Neural progenitor cell (in vitro differentiated cells): Measurements from ENCODE around the gene ZCCHC3. TPM values are rescaled to one million over a fixed set of nuclear protein-coding genes. Genes with fewer than 3 reads are reported as not detected.

Experiments used
- DNase-seq: peaks from one replicate; pipeline ENCODE4 v3.0.0-alpha.2; 2016; ENCODE audit warnings: low spot score
- H2AFZ ChIP-seq: fragments of 200-600 bp; sonication (generic); replicated peaks from 2 replicates; pipeline ENCODE4 v1.6.1; 2016; ENCODE audit warnings: antibody characterized with exemption
- H3F3A ChIP-seq: fragments of 200-600 bp; sonication (generic); 2 replicates; pipeline ENCODE4 v1.6.1; 2016; ENCODE audit warnings: antibody characterized with exemption, low read depth
- H3K27ac ChIP-seq: fragments of 200-600 bp; sonication (generic); 2 replicates; pipeline ENCODE4 v1.5.1; 2016; ENCODE audit warnings: mild to moderate bottlenecking
- H3K27me3 ChIP-seq: fragments of 200-600 bp; sonication (generic); 2 replicates; pipeline ENCODE4 v1.6.1; 2016; ENCODE audit warnings: mild to moderate bottlenecking, moderate library complexity
- H3K36me3 ChIP-seq: fragments of 200-600 bp; sonication (generic); 2 replicates; pipeline ENCODE4 v1.5.1; 2016
- H3K4me1 ChIP-seq: fragments of 200-600 bp; sonication (generic); 2 replicates; pipeline ENCODE4 v1.6.1; 2016; ENCODE audit warnings: mixed run types
- H3K4me2 ChIP-seq: fragments of 200-600 bp; sonication (generic); 2 replicates; pipeline ENCODE4 v1.6.1; 2016
- H3K4me3 ChIP-seq: fragments of 200-600 bp; sonication (generic); 2 replicates; pipeline ENCODE4 v1.5.1; 2016
- H3K79me2 ChIP-seq: fragments of 200-600 bp; sonication (generic); 2 replicates; pipeline ENCODE4 v1.6.1; 2016; ENCODE audit warnings: low read depth
- H3K9ac ChIP-seq: fragments of 200-600 bp; sonication (generic); 2 replicates; pipeline ENCODE4 v1.6.1; 2016
- H3K9me3 ChIP-seq: fragments of 200-600 bp; sonication (generic); 2 replicates; pipeline ENCODE4 v1.5.1; 2016; ENCODE audit warnings: low read depth
- H4K20me1 ChIP-seq: fragments of 200-600 bp; sonication (generic); 2 replicates; pipeline ENCODE4 v1.6.1; 2016; ENCODE audit warnings: low read depth
- H3K27ac Mint-ChIP-seq: 3 replicates; pipeline ENCODE4 v1.8.0; 2021; ENCODE audit warnings: mixed read lengths
- H3K27me3 Mint-ChIP-seq: 2 replicates; pipeline ENCODE4 v1.8.0; 2022; ENCODE audit warnings: low read depth, mild to moderate bottlenecking, inconsistent platforms, moderate library complexity, mixed read lengths; ENCODE audit not compliant: insufficient read depth
- H3K36me3 Mint-ChIP-seq: 3 replicates; pipeline ENCODE4 v1.8.0; 2021; ENCODE audit warnings: mixed read lengths
- H3K4me1 Mint-ChIP-seq: 3 replicates; pipeline ENCODE4 v1.8.0; 2021; ENCODE audit warnings: mixed read lengths
- H3K4me3 Mint-ChIP-seq: 3 replicates; pipeline ENCODE4 v1.8.0; 2021; ENCODE audit warnings: mild to moderate bottlenecking, moderate library complexity, mixed read lengths
- H3K9me3 Mint-ChIP-seq: 3 replicates; pipeline ENCODE4 v1.8.0; 2020; ENCODE audit warnings: mixed read lengths
- EZH2 ChIP-seq: fragments of 200-600 bp; sonication (generic); IDR thresholded peaks from 2 replicates; pipeline ENCODE4 v1.6.1; 2017; ENCODE audit warnings: antibody characterized with exemption, mild to moderate bottlenecking, moderate library complexity
- EZH2phosphoT487 ChIP-seq: fragments of 200-600 bp; sonication (generic); IDR thresholded peaks from 2 replicates; pipeline ENCODE4 v1.6.1; 2017; ENCODE audit warnings: antibody characterized with exemption
- total RNA-seq: library from RNA; depleted of rRNA; stranded (reverse); fragments of >200 nt; gene quantifications from 2 replicates; pipeline ENCODE4 v1.2.3, GENCODE V29; 2015; ENCODE audit warnings: low replicate concordance
- TF ChIP-seq, protein P1 (sequence below): fragments of 200-600 bp; sonication (generic); IDR thresholded peaks from 2 replicates; pipeline ENCODE4 v1.5.1; 2017; ENCODE audit warnings: antibody characterized with exemption, mild to moderate bottlenecking

The ZCCHC3 gene
- total RNA-seq, 1 donor from 2014 or later: 24.2 TPM

GRCh38 chr20:270517-270916 is 26.9 kb upstream of the ZCCHC3 start:
- peaks cover 12% of the 10 kb centered on the region for H3K27me3 ChIP-seq
- no peak overlapping the region for H3K4me2 ChIP-seq
- H3K27me3 Mint-ChIP-seq: peaks cover 12% of the 10 kb centered on the region
- no peak overlapping the region for H3K27ac Mint-ChIP-seq
- peaks cover 9% of the 10 kb centered on the region for H3F3A ChIP-seq
- no peaks in the 10 kb centered on the region for H4K20me1 ChIP-seq
- H3K36me3 ChIP-seq: no peaks in the 10 kb centered on the region
- no peak overlapping the region for H3K27ac ChIP-seq
- H3K79me2 ChIP-seq: no peaks in the 10 kb centered on the region
- no peaks in the 10 kb centered on the region for H3K9me3 ChIP-seq
- H3K4me3 ChIP-seq: no peak overlapping the region
- H3K4me1 Mint-ChIP-seq: peaks cover 11% of the 10 kb centered on the region
- H2AFZ ChIP-seq: no peak overlapping the region
- no peak for DNase-seq
- no peak overlapping the region for H3K9ac ChIP-seq
- TF ChIP-seq, protein P1, sequence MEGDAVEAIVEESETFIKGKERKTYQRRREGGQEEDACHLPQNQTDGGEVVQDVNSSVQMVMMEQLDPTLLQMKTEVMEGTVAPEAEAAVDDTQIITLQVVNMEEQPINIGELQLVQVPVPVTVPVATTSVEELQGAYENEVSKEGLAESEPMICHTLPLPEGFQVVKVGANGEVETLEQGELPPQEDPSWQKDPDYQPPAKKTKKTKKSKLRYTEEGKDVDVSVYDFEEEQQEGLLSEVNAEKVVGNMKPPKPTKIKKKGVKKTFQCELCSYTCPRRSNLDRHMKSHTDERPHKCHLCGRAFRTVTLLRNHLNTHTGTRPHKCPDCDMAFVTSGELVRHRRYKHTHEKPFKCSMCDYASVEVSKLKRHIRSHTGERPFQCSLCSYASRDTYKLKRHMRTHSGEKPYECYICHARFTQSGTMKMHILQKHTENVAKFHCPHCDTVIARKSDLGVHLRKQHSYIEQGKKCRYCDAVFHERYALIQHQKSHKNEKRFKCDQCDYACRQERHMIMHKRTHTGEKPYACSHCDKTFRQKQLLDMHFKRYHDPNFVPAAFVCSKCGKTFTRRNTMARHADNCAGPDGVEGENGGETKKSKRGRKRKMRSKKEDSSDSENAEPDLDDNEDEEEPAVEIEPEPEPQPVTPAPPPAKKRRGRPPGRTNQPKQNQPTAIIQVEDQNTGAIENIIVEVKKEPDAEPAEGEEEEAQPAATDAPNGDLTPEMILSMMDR: no peak
- TF ChIP-seq EZH2phosphoT487: no peak
- TF ChIP-seq EZH2: no peak
- H3K4me3 Mint-ChIP-seq: no peak overlapping the region
- peaks cover 9% of the 10 kb centered on the region for H3K36me3 Mint-ChIP-seq
- H3K9me3 Mint-ChIP-seq: no peaks in the 10 kb centered on the region
- no peaks in the 10 kb centered on the region for H3K4me1 ChIP-seq

GRCh38 chr20:271069-271468 is 26.3 kb upstream of the ZCCHC3 start:
- Histone ChIP-seq H3K4me2 (no peak overlapping the region), H4K20me1 (no peaks in the 10 kb centered on the region), H3K27ac (no peak overlapping the region), H3K36me3 (no peaks in the 10 kb centered on the region), H3K9ac (no peak overlapping the region), H3F3A (peaks cover 7% of the 10 kb centered on the region), H3K4me3 (no peak overlapping the region), H3K9me3 (no peaks in the 10 kb centered on the region), H3K4me1 (no peaks in the 10 kb centered on the region), H2AFZ (no peak overlapping the region), H3K27me3 (peaks cover 7% of the 10 kb centered on the region), H3K79me2 (no peaks in the 10 kb centered on the region)
- Mint-ChIP-seq H3K36me3 (peaks cover 12% of the 10 kb centered on the region), H3K27ac (no peak overlapping the region), H3K9me3 (no peaks in the 10 kb centered on the region), H3K4me1 (peaks cover 11% of the 10 kb centered on the region), H3K4me3 (no peak overlapping the region), H3K27me3 (peaks cover 10% of the 10 kb centered on the region)
- TF ChIP-seq, protein P1: no peak
- TF ChIP-seq EZH2 (no peak), EZH2phosphoT487 (no peak)
- DNase-seq: no peak

GRCh38 chr20:271528-271927 is 25.8 kb upstream of the ZCCHC3 start:
- no peak overlapping the region for H3K4me3 ChIP-seq
- H3K79me2 ChIP-seq: no peaks in the 10 kb centered on the region
- H4K20me1 ChIP-seq: no peaks in the 10 kb centered on the region
- peaks cover 2% of the 10 kb centered on the region for H3K27me3 ChIP-seq
- H3K27ac ChIP-seq: no peak overlapping the region
- Mint-ChIP-seq H3K36me3 (peaks cover 16% of the 10 kb centered on the region), H3K4me3 (no peak overlapping the region), H3K27ac (no peak overlapping the region), H3K9me3 (no peaks in the 10 kb centered on the region), H3K27me3 (peaks cover 13% of the 10 kb centered on the region), H3K4me1 (peaks cover 8% of the 10 kb centered on the region)
- DNase-seq: no peak
- no peak overlapping the region for H3K9ac ChIP-seq
- no peaks in the 10 kb centered on the region for H3K4me1 ChIP-seq
- peaks cover 3% of the 10 kb centered on the region for H3F3A ChIP-seq
- TF ChIP-seq EZH2 (no peak), EZH2phosphoT487 (no peak)
- TF ChIP-seq, protein P1: no peak
- H2AFZ ChIP-seq: no peak overlapping the region
- no peaks in the 10 kb centered on the region for H3K36me3 ChIP-seq
- H3K9me3 ChIP-seq: no peaks in the 10 kb centered on the region
- H3K4me2 ChIP-seq: no peak overlapping the region
